ENCODE data around the gene KDM5C.

- TF ChIP-seq POLR2A (IDR thresholded peaks at IDR 0.05; ENCODE audit: low read depth, low read length) (no peak), POLR2AphosphoS5 (IDR thresholded peaks at IDR 0.05; ENCODE audit: low read depth, low read length) (no peak)
These were observed 36.2 kb downstream of the KDM5C start for GRCh38 chrX:53188763-53189162.

Data from GM12892 (cell line).